ENCODE results near the gene ROMO1.

ROMO1 gene

DNA sequence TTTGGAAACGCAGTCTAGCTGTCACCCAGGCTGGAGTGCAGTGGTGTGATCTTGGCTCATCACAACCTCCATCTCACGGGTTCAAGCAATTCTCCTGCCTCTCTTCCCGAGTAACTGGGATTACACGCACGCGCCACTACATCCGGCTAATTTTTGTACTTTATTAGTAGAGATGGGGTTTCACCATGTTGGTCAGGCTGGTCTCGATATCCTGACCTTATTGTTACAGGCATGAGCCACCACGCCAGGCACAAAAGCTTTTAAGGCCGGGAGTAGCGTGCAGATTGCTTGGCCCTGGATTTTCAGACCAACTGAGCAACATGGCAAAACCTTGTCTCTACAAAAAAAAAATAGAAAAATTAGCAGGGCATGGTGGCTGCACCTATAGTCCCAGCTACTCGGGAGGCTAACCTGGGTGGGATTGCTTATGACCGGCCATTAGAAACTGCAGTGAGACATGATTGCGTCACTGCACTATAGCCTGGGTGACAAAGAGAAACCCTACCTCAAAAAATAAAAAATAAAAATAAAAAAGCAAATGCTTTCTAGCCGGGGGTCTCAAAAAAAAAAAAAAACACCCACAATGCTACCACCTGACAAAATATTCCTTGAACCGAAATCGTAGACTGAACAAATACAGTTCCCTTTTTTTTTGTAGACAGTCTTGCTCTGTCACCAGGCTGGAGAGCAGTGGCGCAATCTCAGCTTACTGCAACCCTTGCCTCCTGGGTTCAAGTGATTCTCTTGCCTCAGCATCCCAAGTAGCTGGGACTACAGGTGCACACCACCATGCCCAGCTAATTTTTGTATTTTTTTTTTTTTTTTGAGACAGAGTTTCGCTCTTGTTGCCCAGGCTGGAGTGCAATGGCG lies 27.9 kb downstream of the ROMO1 start:
- TF ChIP-seq, protein P1, sequence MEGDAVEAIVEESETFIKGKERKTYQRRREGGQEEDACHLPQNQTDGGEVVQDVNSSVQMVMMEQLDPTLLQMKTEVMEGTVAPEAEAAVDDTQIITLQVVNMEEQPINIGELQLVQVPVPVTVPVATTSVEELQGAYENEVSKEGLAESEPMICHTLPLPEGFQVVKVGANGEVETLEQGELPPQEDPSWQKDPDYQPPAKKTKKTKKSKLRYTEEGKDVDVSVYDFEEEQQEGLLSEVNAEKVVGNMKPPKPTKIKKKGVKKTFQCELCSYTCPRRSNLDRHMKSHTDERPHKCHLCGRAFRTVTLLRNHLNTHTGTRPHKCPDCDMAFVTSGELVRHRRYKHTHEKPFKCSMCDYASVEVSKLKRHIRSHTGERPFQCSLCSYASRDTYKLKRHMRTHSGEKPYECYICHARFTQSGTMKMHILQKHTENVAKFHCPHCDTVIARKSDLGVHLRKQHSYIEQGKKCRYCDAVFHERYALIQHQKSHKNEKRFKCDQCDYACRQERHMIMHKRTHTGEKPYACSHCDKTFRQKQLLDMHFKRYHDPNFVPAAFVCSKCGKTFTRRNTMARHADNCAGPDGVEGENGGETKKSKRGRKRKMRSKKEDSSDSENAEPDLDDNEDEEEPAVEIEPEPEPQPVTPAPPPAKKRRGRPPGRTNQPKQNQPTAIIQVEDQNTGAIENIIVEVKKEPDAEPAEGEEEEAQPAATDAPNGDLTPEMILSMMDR (IDR thresholded peaks at IDR 0.05; ENCODE audit: insufficient read depth, low read length, missing control alignments) = no peak
- CTCF ChIA-PET = no interaction called here
- no peak for DNase-seq (ENCODE audit: low read depth, low spot score)
- H3K4me3 ChIP-seq (ENCODE audit: low read depth, low read length) = no peak overlapping the region
- POLR2A ChIA-PET = interaction anchor here (0.8 kb wide), 1 partner anchor 15 kb away, joined by 3 read pairs; the partner anchor contains the start of gene RBM39

DNA sequence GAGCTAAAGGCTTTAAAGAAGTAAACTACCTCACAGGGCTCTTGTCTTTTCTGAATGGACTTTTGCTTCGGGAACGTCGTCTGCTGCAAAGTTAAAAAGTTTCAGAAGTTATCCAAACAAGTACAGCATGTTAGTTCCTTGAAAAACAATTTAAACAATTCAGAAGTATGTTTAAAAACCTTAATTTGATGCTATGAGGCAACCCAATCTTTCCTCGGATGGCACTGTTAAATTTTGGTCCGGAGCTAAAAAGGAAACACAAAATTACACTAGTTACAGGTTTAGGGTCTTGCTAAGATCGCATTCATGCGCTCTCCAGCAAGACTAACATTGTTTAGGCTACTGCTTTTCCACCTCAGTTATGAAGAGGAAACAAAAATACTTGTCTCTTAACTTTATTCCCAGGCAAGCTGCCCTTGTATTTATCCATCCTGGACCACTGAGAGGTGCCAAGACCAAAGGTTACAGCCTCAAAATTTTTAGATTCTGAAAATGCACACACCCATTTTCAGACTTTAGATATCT lies 30.1 kb downstream of the ROMO1 start:
- TF ChIP-seq, protein P1 (IDR thresholded peaks at IDR 0.05; ENCODE audit: insufficient read depth, low read length, missing control alignments) = no peak
- POLR2A ChIA-PET = interaction anchor here (0.7 to 1.9 kb wide), 2 partner anchors 11 to 21 kb away, joined by 3 to 7 read pairs; no protein-coding TSS in a partner anchor
- CTCF ChIA-PET = interaction anchor here (1.3 to 2.9 kb wide), 3 partner anchors 10 to 155 kb away, joined by 3 to 12 read pairs (median 8); no protein-coding TSS in a partner anchor
- no peak for DNase-seq (ENCODE audit: low read depth, low spot score)
- no peak overlapping the region for H3K4me3 ChIP-seq (ENCODE audit: low read depth, low read length)

DNA sequence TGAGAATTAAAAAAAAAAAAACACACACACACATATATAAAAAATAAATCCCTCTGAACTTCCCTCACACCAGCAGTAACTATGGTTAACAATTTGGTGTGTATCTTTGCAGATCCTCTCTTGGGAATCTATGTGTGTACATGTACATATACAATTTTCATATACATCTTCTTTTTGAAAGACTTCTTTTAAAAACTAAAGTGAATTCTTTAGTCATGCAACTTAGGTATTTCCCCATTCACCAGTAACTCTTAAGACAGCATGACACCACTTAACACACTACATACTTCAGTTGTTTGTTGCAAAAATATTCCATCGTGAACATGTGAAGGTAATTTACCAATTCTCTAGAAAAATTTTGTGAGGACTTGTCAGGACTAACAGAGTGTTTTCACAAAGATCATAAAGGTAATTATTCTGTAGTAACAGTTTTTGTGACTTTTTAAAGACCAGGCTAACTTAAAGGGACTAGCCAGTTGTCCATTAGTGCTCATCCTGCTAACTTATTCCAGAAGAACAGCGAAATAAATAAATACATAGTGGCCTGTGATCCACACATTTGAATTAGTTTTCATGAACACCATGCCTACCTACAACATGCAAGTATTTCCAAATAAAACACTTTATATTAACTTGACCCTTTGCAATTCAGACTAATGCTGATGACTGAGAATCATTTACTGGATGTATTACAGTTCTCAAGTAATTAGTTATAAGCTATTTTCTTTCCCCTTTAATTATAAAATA lies 30.8 kb downstream of the ROMO1 start:
- no peak overlapping the region for H3K4me3 ChIP-seq (ENCODE audit: low read depth, low read length)
- POLR2A ChIA-PET = interaction anchor here (0.7 to 1.9 kb wide), 6 partner anchors 10 to 154 kb away, joined by 3 to 7 read pairs (median 6); partner anchors contain the start of gene RBM39
- TF ChIP-seq, protein P1 (IDR thresholded peaks at IDR 0.05; ENCODE audit: insufficient read depth, low read length, missing control alignments) = no peak
- CTCF ChIA-PET = interaction anchor here (1.3 to 2.9 kb wide), 7 partner anchors 10 to 155 kb away, joined by 3 to 12 read pairs (median 5); partner anchors contain the start of gene RBM39
- DNase-seq (ENCODE audit: low read depth, low spot score) = no peak

DNA sequence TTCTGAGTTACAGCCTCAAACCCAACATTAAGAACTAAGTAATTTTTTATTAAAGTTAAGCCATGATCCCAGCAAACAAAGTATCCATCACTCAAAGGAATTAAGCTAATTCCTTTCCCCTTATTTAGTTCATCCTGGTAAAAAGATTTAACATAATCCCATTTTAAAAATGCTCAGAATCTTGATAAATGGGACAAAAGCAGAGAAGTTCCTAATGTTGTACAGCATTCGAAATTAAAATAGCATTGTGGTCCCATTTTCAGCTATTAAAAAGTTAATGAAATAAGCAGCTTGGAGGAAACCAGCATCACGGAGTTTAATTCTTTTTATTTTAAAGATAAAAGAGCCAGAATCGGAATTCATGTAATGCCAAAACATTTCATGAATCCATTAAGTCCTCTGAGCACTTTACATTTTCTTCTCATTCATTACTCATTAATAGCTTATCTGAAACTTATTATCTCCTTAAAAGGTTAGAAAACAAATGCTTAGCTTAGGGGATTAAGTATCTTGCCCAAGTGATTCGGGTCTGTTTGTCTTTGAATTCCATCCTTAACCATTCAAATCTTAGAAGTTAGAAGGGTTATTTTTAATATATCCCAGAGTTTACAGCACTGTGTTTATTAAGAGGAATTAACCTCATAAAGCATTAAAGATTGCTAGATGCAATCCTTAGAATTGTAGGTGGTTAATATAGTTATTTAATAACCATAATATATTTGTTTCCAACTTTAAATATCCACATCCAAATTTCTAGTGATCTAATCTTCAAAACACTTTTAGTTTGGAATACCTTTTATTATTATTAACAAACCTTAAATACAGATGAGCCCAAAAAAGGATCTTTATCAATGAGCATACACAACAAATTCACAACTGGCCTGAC lies 31.6 kb downstream of the ROMO1 start:
- H3K4me3 ChIP-seq (ENCODE audit: low read depth, low read length) = no peak overlapping the region
- ChIA-PET CTCF (interaction anchor here (1.5 to 2.9 kb wide), 6 partner anchors 9 to 154 kb away, joined by 4 to 12 read pairs (median 5); partner anchors contain the start of gene RBM39), POLR2A (interaction anchor here (0.7 to 1.6 kb wide), 5 partner anchors 9 to 153 kb away, joined by 3 to 7 read pairs (median 5); partner anchors contain the start of gene RBM39)
- TF ChIP-seq, protein P1 (IDR thresholded peaks at IDR 0.05; ENCODE audit: insufficient read depth, low read length, missing control alignments) = no peak
- no peak for DNase-seq (ENCODE audit: low read depth, low spot score)

DNA sequence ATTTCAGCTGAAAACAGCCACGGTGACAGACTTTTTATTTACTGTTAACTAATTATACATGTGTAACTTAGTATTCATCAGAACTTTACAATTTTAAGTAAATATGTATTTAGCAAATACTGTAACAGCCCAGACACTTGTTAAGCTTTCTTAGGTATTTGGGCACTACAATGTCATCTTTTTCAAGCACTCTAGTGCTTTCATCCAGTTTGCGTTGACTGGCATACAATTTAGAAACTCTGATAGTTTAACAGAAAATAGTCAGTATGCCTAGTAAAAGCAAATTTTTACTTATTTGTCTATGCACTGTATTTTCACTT lies 32.2 kb downstream of the ROMO1 start:
- ChIA-PET CTCF (interaction anchor here (1.5 to 2.9 kb wide), 5 partner anchors 10 to 153 kb away, joined by 4 to 12 read pairs (median 5); partner anchors contain the start of gene RBM39), POLR2A (interaction anchor here (1.3 to 1.6 kb wide), 3 partner anchors 11 to 153 kb away, joined by 5 to 7 read pairs (median 7); partner anchors contain the start of gene RBM39)
- TF ChIP-seq, protein P1 (IDR thresholded peaks at IDR 0.05; ENCODE audit: insufficient read depth, low read length, missing control alignments) = no peak
- no peak for DNase-seq (ENCODE audit: low read depth, low spot score)
- H3K4me3 ChIP-seq (ENCODE audit: low read depth, low read length) = no peak overlapping the region

Data from AG04449 (cell line).